NCI-H524 (cell line): ENCODE results near the gene TRIM51.
"Not testable (repeated sequence)": the region's sequence is repeated elsewhere in the genome, so short reads cannot be mapped to it uniquely, and the experiment has no call there.

ENCODE experiments used
- DNase-seq, 2 experiments: peaks; one replicate each; lab custom pipeline; 2025; lab: John Stamatoyannopoulos, UW

Gene TRIM51

GRCh38 chr11:55882997-55883396, at the start of gene TRIM51:
Gene TRIM51, plus strand, starts transcription at chr11:55883297. Its CDS starts 2,132 bp downstream, at chr11:55885429.
- not testable (repeated sequence) for DNase-seq

GRCh38 chr11:55838452-55838851, 44.6 kb upstream of the TRIM51 start, which contains the start of gene OR5D16:
Gene OR5D16, plus strand, starts transcription at chr11:55838752. Its CDS starts 0 bp downstream, at chr11:55838752.
- no peak for DNase-seq

- no peak for DNase-seq
These were observed 35.6 kb upstream of the TRIM51 start for GRCh38 chr11:55847453-55847852.

GRCh38 chr11:55849037-55849436, 34.1 kb upstream of the TRIM51 start:
- no peak for DNase-seq

GRCh38 chr11:55852141-55852540, 31.0 kb upstream of the TRIM51 start:
- DNase-seq: no peak

- no peak for DNase-seq
These were observed 28.4 kb upstream of the TRIM51 start for GRCh38 chr11:55854704-55855103.

GRCh38 chr11:55867354-55867753, 15.7 kb upstream of the TRIM51 start:
- not testable (repeated sequence) for DNase-seq

- not testable (repeated sequence) for DNase-seq
These were observed 10.4 kb upstream of the TRIM51 start for GRCh38 chr11:55872731-55873130.

- not testable (repeated sequence) for DNase-seq
These were observed 10.0 kb upstream of the TRIM51 start for GRCh38 chr11:55873146-55873545.

- DNase-seq: not testable (repeated sequence)
These were observed 1.9 kb downstream of the TRIM51 start for GRCh38 chr11:55884995-55885394.

GRCh38 chr11:55885481-55885880, 2.4 kb downstream of the TRIM51 start:
- not testable (repeated sequence) for DNase-seq

- no peak for DNase-seq
These were observed 12.1 kb downstream of the TRIM51 start for GRCh38 chr11:55895216-55895615.

GRCh38 chr11:55902308-55902707, 19.2 kb downstream of the TRIM51 start:
- no peak for DNase-seq

GRCh38 chr11:55914482-55914881, 31.4 kb downstream of the TRIM51 start, which contains the start of gene OR5W2:
Gene OR5W2, minus strand, starts transcription at chr11:55914582. Its CDS starts 0 bp downstream, at chr11:55914582.
- DNase-seq: no peak

- DNase-seq: no peak
These were observed 37.4 kb downstream of the TRIM51 start for GRCh38 chr11:55920537-55920936.

GRCh38 chr11:55936300-55936699, 53.2 kb downstream of the TRIM51 start, which contains the start of gene OR5I1:
Gene OR5I1, minus strand, starts transcription at chr11:55936400. Its CDS starts 0 bp downstream, at chr11:55936400.
- DNase-seq: no peak
